Activated CD8-positive, alpha-beta memory T cell treated with anti-CD3 and anti-CD28 coated beads, Interleukin-2, amount 50 U/mL, for 24 hours (primary cell): ENCODE data around the gene SLC30A1.
"Not testable (repeated sequence)": the region's sequence is repeated elsewhere in the genome, so short reads cannot be mapped to it uniquely, and the experiment has no call there.

ENCODE experiments used
- DNase-seq: peaks from one replicate; pipeline ENCODE4 v3.0.0-alpha.2; 2020; ENCODE audit errors: extremely low read depth

Gene SLC30A1

GRCh38 chr1:211583011-211583992 is 4.3 kb upstream of the SLC30A1 start:
- DNase-seq = no peak

GRCh38 chr1:211581526-211581925 is 2.6 kb upstream of the SLC30A1 start:
- DNase-seq = no peak

DNA sequence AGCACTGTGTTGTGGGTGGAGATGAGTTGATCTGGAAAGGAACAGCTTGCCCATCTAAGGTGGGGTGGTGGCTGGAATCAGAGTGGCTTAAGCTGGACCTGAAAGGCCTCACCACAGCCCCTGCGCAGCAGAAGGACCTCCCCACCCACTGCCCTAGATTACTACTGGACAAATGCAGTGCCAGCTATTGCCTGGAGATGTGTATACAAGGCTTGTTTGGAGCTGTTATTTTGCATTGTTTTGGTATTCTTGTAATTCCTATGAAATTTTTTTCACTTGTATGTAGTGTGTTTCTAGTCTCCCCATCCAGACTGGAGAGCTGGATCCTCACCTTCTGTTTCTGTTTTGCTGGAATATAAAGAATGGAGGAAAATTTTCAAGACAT is 1.3 kb upstream of the SLC30A1 start:
- no peak for DNase-seq

DNA sequence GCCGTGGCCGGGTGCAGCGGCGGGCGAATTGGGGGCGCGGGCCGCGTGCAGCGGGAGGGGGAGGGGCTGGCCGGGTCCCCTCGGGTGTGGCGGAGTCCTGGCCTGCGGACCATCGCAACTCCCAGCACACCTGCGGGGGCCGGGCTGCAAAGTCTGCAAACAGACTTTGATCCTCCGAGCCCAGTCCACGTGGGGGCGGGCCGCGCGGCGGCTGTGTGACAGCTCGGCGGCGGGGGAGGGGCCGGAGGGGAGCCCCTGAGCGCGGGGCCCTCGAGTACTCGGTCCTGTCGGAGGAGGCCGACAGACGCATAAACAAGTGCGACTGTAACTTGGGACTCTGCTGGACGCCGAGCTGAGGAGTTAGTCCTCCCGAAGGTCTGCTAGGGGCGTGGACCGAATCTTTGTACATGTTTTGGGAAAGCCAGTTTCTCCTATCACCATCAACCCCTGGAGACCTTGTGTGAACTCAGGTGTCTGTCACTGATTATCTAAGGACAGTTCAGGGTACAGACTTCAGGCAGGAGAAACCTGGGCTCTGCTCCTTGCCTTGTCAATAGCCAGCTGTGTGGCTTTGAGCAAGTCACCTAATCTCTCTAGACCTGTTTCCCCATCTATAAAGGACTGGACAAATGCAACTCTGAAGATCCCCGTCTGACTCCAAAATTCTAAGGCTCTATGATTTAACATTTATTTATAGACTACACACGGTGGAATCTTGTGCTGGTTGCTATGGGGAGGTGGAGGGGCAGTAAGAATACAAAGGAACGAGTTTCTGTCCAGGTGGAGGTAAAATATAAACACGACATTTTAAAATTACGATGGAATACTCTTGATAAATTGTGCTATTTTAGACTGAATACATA is 710 bp upstream of the SLC30A1 start:
- no peak for DNase-seq

DNA sequence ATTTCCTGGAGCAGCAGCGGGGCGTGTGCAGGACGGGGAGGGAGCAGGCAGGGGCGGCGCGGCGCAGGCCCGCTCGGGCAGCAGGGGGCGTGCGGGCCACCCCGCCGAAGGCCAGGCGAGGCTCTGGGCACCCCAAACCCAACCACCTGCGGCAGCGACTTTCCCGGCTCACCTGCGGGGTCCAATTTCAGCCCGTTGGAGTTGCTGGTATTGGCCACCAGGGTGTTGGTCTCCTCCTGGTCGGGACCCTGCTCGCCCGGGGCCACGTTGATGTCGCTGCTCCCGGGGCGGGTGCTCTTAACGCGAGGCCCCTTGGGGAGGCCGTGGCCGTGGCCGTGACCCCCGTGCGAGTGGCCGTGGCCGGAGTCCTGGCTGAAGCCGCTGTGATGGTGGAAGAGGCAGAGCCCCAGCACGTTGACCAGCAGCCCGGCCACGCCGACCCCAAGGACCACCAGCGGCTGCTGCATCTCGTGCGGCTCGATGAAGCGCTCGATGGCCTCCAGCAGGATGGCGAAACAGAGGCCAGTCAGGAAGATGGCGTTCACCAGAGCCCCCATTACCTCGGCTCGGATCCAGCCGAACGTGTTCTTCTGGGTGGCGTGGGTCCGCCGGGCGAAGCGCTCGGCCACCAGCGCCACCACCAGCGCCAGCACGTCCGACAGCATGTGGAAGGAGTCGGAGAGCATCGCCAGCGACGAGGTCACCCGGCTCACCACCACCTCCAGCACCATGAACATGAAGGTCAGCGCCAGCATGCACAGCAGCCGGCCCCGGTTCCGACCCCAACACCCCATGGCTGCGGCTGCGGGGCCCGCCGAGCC is 932 bp downstream of the SLC30A1 start:
- DNase-seq = peak; percentile 34

- DNase-seq = no peak
Measured at GRCh38 chr1:211577277-211577818, 1.6 kb downstream of the SLC30A1 start.

- no peak for DNase-seq
Measured at GRCh38 chr1:211576717-211577116, 2.2 kb downstream of the SLC30A1 start.

GRCh38 chr1:211574705-211575104 is 4.3 kb downstream of the SLC30A1 start:
- DNase-seq = no peak

DNA sequence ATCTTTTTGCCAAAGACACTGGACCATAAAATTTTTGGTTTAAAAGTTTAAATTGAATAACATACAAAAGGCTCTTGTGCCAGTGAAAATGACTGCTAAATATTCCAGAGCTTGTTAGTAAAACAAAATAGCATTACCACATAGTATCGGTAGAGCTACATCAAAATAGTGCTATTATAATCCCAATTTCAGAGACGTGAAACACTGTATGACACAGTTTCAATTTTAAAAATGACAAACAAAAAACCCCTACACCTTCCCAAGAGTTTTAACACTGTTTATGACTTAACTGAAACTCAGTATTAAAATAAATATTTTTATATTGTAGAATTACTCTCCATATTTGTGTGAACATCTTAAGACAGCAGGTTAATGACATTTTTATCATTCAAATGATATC is 7.0 kb downstream of the SLC30A1 start:
- no peak for DNase-seq

- DNase-seq = not testable (repeated sequence)
Measured at GRCh38 chr1:211570378-211570777, 8.6 kb downstream of the SLC30A1 start.

GRCh38 chr1:211566431-211567025 is 12.4 kb downstream of the SLC30A1 start:
- no peak for DNase-seq

DNA sequence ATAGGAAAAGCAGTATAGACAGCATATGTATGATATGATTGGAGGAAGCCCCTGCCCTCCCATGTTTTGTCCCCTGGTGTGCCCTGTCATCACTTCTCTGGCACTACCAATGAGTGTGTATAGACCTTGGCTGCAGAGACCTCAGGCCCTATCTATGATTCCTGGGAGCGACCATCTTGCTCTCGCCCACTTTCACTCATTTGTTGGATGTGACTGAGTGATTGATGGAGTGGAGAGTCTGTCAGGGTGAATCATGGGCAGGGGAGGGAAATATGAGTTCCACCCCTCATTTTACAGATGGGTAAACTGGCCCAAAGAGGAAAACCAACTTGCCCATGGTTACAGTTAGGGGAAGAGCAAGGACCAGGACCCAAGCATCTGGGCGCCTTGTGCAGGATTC is 14.9 kb downstream of the SLC30A1 start:
- no peak for DNase-seq

DNA sequence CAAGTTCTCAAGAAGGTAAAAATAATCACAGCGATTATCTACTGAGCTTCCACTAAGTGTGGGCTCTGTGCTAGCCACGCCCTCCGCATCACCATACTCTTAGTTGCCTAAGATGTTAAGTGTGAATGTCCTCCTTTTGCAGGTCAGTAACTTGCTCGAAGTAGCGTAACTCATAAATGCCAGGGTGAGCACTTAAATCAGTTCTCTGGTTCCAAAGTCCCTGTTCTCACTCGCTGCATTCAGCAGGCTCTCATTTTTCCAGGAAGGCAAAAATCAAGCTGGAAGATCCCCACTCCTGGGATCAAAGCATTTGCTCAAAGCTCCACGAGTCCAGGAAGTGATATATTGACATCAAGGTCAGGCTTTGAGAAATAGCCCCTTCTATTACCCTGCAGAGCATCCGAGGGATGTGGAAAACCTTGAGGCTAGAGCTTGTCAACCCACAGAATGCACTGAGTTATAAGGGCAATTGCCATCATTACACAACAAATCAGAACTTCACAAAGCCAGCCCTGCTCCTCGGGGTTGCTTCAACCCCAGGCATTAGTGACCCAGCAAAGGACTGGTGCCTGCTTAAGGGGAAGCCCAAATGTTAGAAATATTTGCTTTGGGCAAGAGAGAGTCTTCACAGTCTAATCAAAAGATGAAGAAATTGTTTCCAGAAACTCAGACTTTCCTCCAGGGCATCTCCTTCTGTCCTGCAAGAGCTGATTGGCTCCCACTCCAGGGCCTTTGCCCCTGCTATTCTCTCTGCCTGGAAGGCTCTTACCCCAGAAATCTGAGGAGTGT is 19.5 kb downstream of the SLC30A1 start:
- no peak for DNase-seq

GRCh38 chr1:211557894-211558625 is 20.9 kb downstream of the SLC30A1 start:
- DNase-seq = no peak

DNA sequence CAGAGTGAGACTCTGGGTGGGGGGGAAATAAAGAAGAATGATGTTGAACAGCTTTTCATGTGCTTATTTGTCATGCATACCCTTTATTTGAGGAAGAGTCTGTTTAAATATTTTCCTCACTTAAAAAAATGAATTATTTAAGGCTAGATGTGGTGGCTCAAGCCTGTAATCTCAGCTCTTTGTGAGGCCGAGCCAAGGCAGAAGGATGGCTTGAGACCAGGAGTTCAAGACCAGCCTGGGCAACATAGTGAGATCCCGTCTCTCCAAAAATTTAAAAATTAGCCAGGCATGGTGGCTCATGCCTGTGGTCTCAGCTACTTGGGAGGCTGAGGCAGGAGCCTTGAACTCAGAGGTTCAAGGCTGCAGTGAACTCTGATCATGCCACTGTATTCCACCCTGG is 25.4 kb downstream of the SLC30A1 start:
- no peak for DNase-seq

GRCh38 chr1:211551638-211552460 is 27.1 kb downstream of the SLC30A1 start:
- DNase-seq = no peak

GRCh38 chr1:211549092-211549711 is 29.8 kb downstream of the SLC30A1 start:
- no peak for DNase-seq
